ENCODE results near the gene RAD51B.

DNA sequence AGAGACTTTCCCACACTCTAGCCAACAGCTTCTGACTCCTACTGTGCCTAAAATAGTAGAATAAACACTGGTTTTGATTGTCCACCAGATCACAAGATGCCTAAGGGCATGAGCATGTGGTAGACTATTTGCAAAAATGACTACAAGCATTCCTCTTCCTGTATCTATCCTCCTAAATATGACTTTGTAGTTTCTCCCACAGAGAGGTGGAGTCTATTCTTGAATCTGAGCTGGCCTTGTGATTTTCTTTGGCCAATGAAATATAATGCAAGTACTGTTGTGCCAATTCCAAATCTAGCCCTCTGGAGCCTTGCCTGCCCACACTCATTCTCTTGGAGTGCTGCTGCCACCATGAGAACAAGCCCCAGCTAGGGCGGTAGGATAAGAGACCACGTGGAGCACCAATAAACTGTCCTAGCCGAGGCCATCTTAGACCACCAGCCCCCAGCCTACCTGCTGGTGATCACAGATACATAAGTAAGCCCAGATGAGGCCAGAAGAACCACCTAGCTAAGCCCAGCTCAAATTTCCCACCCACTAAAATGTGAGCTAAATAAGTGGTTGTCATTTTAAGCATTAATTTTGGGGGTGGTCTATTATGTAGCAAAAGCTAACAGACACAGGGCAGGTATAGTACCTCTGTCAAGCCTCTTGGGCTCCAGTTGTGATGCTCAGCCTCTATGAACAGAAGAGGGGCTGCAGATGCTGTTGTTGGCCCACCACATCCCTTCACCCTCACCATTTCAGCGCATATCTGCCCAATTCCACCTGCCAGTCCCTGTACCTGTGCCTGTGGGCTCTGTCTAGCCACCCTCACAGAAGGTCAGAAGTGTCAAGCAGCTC is 955.4 kb downstream of the RAD51B start:
- TF ChIP-seq, protein P1, sequence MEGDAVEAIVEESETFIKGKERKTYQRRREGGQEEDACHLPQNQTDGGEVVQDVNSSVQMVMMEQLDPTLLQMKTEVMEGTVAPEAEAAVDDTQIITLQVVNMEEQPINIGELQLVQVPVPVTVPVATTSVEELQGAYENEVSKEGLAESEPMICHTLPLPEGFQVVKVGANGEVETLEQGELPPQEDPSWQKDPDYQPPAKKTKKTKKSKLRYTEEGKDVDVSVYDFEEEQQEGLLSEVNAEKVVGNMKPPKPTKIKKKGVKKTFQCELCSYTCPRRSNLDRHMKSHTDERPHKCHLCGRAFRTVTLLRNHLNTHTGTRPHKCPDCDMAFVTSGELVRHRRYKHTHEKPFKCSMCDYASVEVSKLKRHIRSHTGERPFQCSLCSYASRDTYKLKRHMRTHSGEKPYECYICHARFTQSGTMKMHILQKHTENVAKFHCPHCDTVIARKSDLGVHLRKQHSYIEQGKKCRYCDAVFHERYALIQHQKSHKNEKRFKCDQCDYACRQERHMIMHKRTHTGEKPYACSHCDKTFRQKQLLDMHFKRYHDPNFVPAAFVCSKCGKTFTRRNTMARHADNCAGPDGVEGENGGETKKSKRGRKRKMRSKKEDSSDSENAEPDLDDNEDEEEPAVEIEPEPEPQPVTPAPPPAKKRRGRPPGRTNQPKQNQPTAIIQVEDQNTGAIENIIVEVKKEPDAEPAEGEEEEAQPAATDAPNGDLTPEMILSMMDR (IDR thresholded peaks at IDR 0.05) = no peak
- no peak for TF ChIP-seq POLR2A (IDR thresholded peaks at IDR 0.05)
- no peak for TF ChIP-seq EP300 (IDR thresholded peaks at IDR 0.05)

Data from tibial nerve (tissue), 4 donors.